HepG2 (cell line): ENCODE measurements around the gene EEPD1. TPM values are rescaled to one million over a fixed set of nuclear protein-coding genes. Genes with fewer than 3 reads are reported as not detected.

ENCODE experiments used
- ATAC-seq: fragments of 200-7000 bp; cut with Tn5 transposase; 3 replicates; pipeline ENCODE4 v1.9.1; 2020; ENCODE audit warnings: mild to moderate bottlenecking, moderate library complexity
- BruUV-seq: library from RNA; stranded (reverse); fragments of 400-500 nt; replicated peaks from 2 replicates; lab custom pipeline; 2021; lab: Mats Ljungman, UMichigan
- CTCF ChIA-PET: fragments of 300-600 bp; formaldehyde crosslinking; extraction: SDS; loops from one replicate; lab custom pipeline; 2021; ENCODE audit warnings: low total read pairs, inconsistent platforms, low intra/inter-chr PET ratio; lab: Yijun Ruan, JAX
- POLR2A ChIA-PET: fragments of 350-600 bp; sonication (Branson Sonifier 250); formaldehyde crosslinking; loops from one replicate; lab custom pipeline; 2020; ENCODE audit warnings: antibody characterized with exemption, inconsistent platforms; lab: Yijun Ruan, JAX
- DNase-seq: peaks from one replicate; pipeline ENCODE4 v3.0.0-alpha.2; 2015; ENCODE audit warnings: low spot score
- FAIRE-seq: peaks from 3 replicates; lab custom pipeline; 2011; peaks lifted over from hg19 to GRCh38; lab: Jason Lieb, UNC
- H2AFZ ChIP-seq: one replicate; pipeline ENCODE4 v1.6.1; 2011; ENCODE audit warnings: low read length, inconsistent platforms
- H3K27ac ChIP-seq: fragments of 300-600 bp; 3 replicates; pipeline ENCODE4 v1.8.0; 2011; ENCODE audit warnings: mixed run types, mild to moderate bottlenecking, mixed read lengths, low read length, inconsistent platforms; ENCODE audit not compliant: insufficient read depth; ENCODE audit errors: extremely low read length
- H3K27me3 ChIP-seq, 2 experiments: fragments of 200-600 bp in 1 of 2; 2 replicates in 1 of 2; 3 replicates in 1 of 2; pipeline versions ENCODE4 v1.6.0 to v1.8.0; 2011; ENCODE audit warnings: low read length in 2 of 2, mild to moderate bottlenecking in 2 of 2, moderate library complexity in 2 of 2, inconsistent platforms in 1 of 2; ENCODE audit not compliant: insufficient read depth in 2 of 2, control insufficient read depth in 1 of 2
- H3K36me3 ChIP-seq, 2 experiments: fragments of 200-600 bp in 1 of 2; replicated peaks in 1 of 2; 2 replicates in 1 of 2; 3 replicates in 1 of 2; pipeline versions ENCODE4 v1.5.1 to v1.8.0; 2011; ENCODE audit warnings: low read length in 2 of 2, inconsistent platforms in 1 of 2; ENCODE audit not compliant: insufficient read depth in 2 of 2, control insufficient read depth in 1 of 2
- H3K4me1 ChIP-seq: 2 replicates; pipeline ENCODE4 v1.5.1; 2012; ENCODE audit warnings: low read length, inconsistent platforms; ENCODE audit not compliant: insufficient read depth
- H3K4me2 ChIP-seq: 2 replicates; pipeline ENCODE4 v1.6.0; 2011; ENCODE audit warnings: low read depth, low read length, inconsistent platforms
- H3K4me3 ChIP-seq, 3 experiments: fragments of 200-600 bp in 1 of 3; sonication (generic), shearing (Covaris generic) in 1 of 3; replicated peaks in 1 of 3; 2 replicates each; pipeline ENCODE4 v1.5.1; 2011 to 2016; ENCODE audit warnings: low read length in 3 of 3, inconsistent platforms in 2 of 3, low read depth in 2 of 3, mild to moderate bottlenecking in 2 of 3, control low read depth in 1 of 3, mixed read lengths in 1 of 3; ENCODE audit not compliant: insufficient read depth in 1 of 3
- H3K79me2 ChIP-seq: one replicate; pipeline ENCODE4 v1.6.1; 2011; ENCODE audit warnings: low read length, inconsistent platforms; ENCODE audit not compliant: insufficient read depth
- H3K9ac ChIP-seq: 2 replicates; pipeline ENCODE4 v1.6.0; 2011; ENCODE audit warnings: mild to moderate bottlenecking, low read depth, low read length, inconsistent platforms; ENCODE audit not compliant: insufficient read depth
- H3K9me3 ChIP-seq: 2 replicates; pipeline ENCODE4 v1.5.1; 2012; ENCODE audit warnings: mild to moderate bottlenecking, low read length
- H4K20me1 ChIP-seq: 2 replicates; pipeline ENCODE4 v1.6.0; 2011; ENCODE audit warnings: inconsistent platforms, mild to moderate bottlenecking, low read length, moderate library complexity; ENCODE audit not compliant: insufficient read depth
- ARID3A ChIP-seq: IDR thresholded peaks from 2 replicates; pipeline ENCODE4 v1.6.1; 2012; ENCODE audit warnings: low read depth, low read length, improper control_type of control experiment
- ARNTL ChIP-seq: sonication (generic); formaldehyde crosslinking; IDR thresholded peaks from 2 replicates; pipeline ENCODE4 v1.4.0; 2020; ENCODE audit warnings: mild to moderate bottlenecking, missing genetic modification reagents
- ATF3 ChIP-seq: sonication (generic); formaldehyde crosslinking; IDR thresholded peaks from 2 replicates; pipeline ENCODE4 v1.4.0; 2020; ENCODE audit warnings: missing genetic modification reagents
- ATF5 ChIP-seq: sonication (generic); formaldehyde crosslinking; IDR thresholded peaks from 2 replicates; pipeline ENCODE4 v1.4.0; 2020; ENCODE audit warnings: mild to moderate bottlenecking, low read depth, missing genetic modification reagents
- ATF7 ChIP-seq, 2 experiments: fragments of 450-650 bp in 1 of 2; sonication (generic) in 1 of 2; formaldehyde crosslinking in 1 of 2; IDR thresholded peaks; 2 replicates each; pipeline versions ENCODE4 v1.4.0 to v1.6.1; 2016 to 2020; ENCODE audit warnings: antibody characterized with exemption in 1 of 2, mild to moderate bottlenecking in 1 of 2, missing genetic modification reagents in 1 of 2
- ATF7-NPFF ChIP-seq: sonication (generic); formaldehyde crosslinking; IDR thresholded peaks from 2 replicates; pipeline ENCODE4 v1.8.1; 2023; ENCODE audit warnings: mild to moderate bottlenecking, low read depth, missing genetic modification reagents, moderate library complexity
- CENPT ChIP-seq: sonication (generic); formaldehyde crosslinking; IDR thresholded peaks from 2 replicates; pipeline ENCODE4 v1.8.0; 2022; ENCODE audit warnings: low read depth, mild to moderate bottlenecking, moderate library complexity, missing genetic modification reagents
- HMG20A ChIP-seq: IDR thresholded peaks from 2 replicates; pipeline ENCODE4 v1.6.1; 2016; ENCODE audit warnings: borderline replicate concordance
- MYC ChIP-seq: sonication (generic); formaldehyde crosslinking; IDR thresholded peaks from 2 replicates; pipeline ENCODE4 v1.9.0; 2021; ENCODE audit warnings: missing genetic modification reagents, borderline replicate concordance
- MZF1 ChIP-seq: sonication (generic); formaldehyde crosslinking; IDR thresholded peaks from 2 replicates; pipeline ENCODE4 v1.8.1; 2023; ENCODE audit warnings: mild to moderate bottlenecking, missing genetic modification reagents, borderline replicate concordance
- POLR2G ChIP-seq: fragments of 200-400 bp; formaldehyde crosslinking; IDR thresholded peaks from 2 replicates; pipeline ENCODE4 v1.6.1; 2018; ENCODE audit warnings: mild to moderate bottlenecking, low read depth, low read length, moderate library complexity
- SSRP1 ChIP-seq: IDR thresholded peaks from 2 replicates; pipeline ENCODE4 v1.6.1; 2016; ENCODE audit warnings: control low read depth
- ZBTB21 ChIP-seq: sonication (generic); formaldehyde crosslinking; IDR thresholded peaks from 2 replicates; pipeline ENCODE4 v1.4.0; 2020; ENCODE audit warnings: missing genetic modification reagents
- ZHX1 ChIP-seq: sonication (generic); formaldehyde crosslinking; IDR thresholded peaks from 2 replicates; pipeline ENCODE4 v1.8.1; 2022; ENCODE audit warnings: low read depth, mild to moderate bottlenecking, missing genetic modification reagents
- ZNF10 ChIP-seq: sonication (generic); formaldehyde crosslinking; IDR thresholded peaks from 2 replicates; pipeline ENCODE4 v1.4.0; 2020; ENCODE audit warnings: mild to moderate bottlenecking, low read depth, missing genetic modification reagents, borderline replicate concordance
- ZNF770 ChIP-seq: sonication (generic); formaldehyde crosslinking; IDR thresholded peaks from 2 replicates; pipeline ENCODE4 v1.5.0; 2020; ENCODE audit warnings: mild to moderate bottlenecking, missing genetic modification reagents
- ZNF878 ChIP-seq: sonication (generic); formaldehyde crosslinking; IDR thresholded peaks from 2 replicates; pipeline ENCODE4 v1.8.1; 2023; ENCODE audit warnings: mild to moderate bottlenecking, missing genetic modification reagents, moderate library complexity
- WGBS: methylation state at CpG from one replicate; pipeline ENCODE4 v1.1.6; 2017; ENCODE audit warnings: low lambda C conversion rate; 5-methylcytosine and 5-hydroxymethylcytosine counted together
- in situ Hi-C: cut with HindIII; loops from 2 replicates; pipeline ENCODE4 v1.10.0; 2017; ENCODE audit warnings: low pct_unique_long_range_greater_than_20kb; ENCODE audit not compliant: extremely low pct_ligation_motif_present
- intact Hi-C: fragments of 100-400 bp; cut with micrococcal nuclease; formaldehyde crosslinking; loops from one replicate; pipeline ENCODE4 v1.10.0; 2022; ENCODE audit not compliant: unreplicated experiment
- polyA plus RNA-seq, 8 experiments: library from polyadenylated mRNA; depleted of rRNA in 3 of 8; stranded (reverse) in 7 of 8; unstranded in 1 of 8; fragments of >200 nt; fragmentation: Illumina TruSeq in 4 of 8; extraction: Trizol in 4 of 8; gene quantifications; 2 replicates each; pipeline versions ENCODE4 v1.2.1 to v1.2.3, GENCODE V29; 2011 to 2016; ENCODE audit warnings: low read depth in 4 of 8, missing spikeins in 1 of 8, mixed read lengths in 1 of 8; ENCODE audit not compliant: insufficient read depth in 1 of 8
- total RNA-seq, 5 experiments: library from RNA; depleted of rRNA; stranded (reverse); fragments of >200 nt; fragmentation: Illumina TruSeq; extraction: Trizol; gene quantifications; 2 replicates each; pipeline ENCODE4 v1.2.3, GENCODE V29; 2016; ENCODE audit warnings: low read depth in 1 of 5

Gene EEPD1
- total and polyA plus RNA-seq, 2 of the 13 experiments (the other 11 are each of a cell fraction or from before 2014, with no cell fraction given): 10.1 to 16.4 TPM

GRCh38 chr7:36279926-36280315 lies 126.9 kb downstream of the EEPD1 start:
- no peak for DNase-seq
- no peak overlapping the region for H3K4me3 ChIP-seq
- H3K9ac ChIP-seq: no peak overlapping the region
- WGBS: 86% methylated on average over 9 of the region's 9 CpGs
- no peak overlapping the region for H2AFZ ChIP-seq
- FAIRE-seq: no peak
- POLR2A ChIA-PET: interaction anchor here (1.7 kb wide), 1 partner anchor 10 kb away, joined by 7 read pairs; no protein-coding TSS in a partner anchor
- H3K27me3 ChIP-seq: no peaks in the 10 kb centered on the region
- BruUV-seq: no TSS peak
- H3K79me2 ChIP-seq: no peaks in the 10 kb centered on the region
- no peaks in the 10 kb centered on the region for H3K9me3 ChIP-seq
- no peak overlapping the region for H3K4me2 ChIP-seq
- no peaks in the 10 kb centered on the region for H4K20me1 ChIP-seq
- H3K36me3 ChIP-seq: peaks cover 0 to 22% of the 10 kb centered on the region in 2 experiments; a peak in 2 of 5 replicates
- peaks cover 80% of the 10 kb centered on the region for H3K4me1 ChIP-seq
- in situ Hi-C loops (no loop called here), intact Hi-C loops (no loop called here)
- H3K27ac ChIP-seq: no peak overlapping the region
- CTCF ChIA-PET: interaction anchor here (1.0 kb wide), 1 partner anchor 39 kb away, joined by 3 read pairs; no protein-coding TSS in a partner anchor
- ATAC-seq: no peak
- TF ChIP-seq ATF5 (no peak), ZNF10 (CRISPR knock-in tag) (no peak), ATF7-NPFF (CRISPR knock-in tag) (no peak), POLR2G (no peak), MZF1 (CRISPR knock-in tag) (no peak), ZBTB21 (CRISPR knock-in tag) (no peak), ARNTL (CRISPR knock-in tag) (no peak), ZNF770 (CRISPR knock-in tag) (no peak), ZHX1 (CRISPR knock-in tag) (no peak), ARID3A (no peak), ATF7 (IDR thresholded peaks at IDR 0.05) (no peak), ATF7 (CRISPR knock-in tag; IDR thresholded peaks at IDR 0.05) (no peak), ZNF878 (CRISPR knock-in tag) (no peak), CENPT (CRISPR knock-in tag) (no peak), HMG20A (CRISPR knock-in tag) (no peak), MYC (CRISPR knock-in tag) (no peak), ATF3 (CRISPR knock-in tag) (no peak), SSRP1 (CRISPR knock-in tag) (no peak)
